H1 (cell line): Measurements from ENCODE around the gene SCAPER. TPM values are rescaled to one million over a fixed set of nuclear protein-coding genes. Genes with fewer than 3 reads are reported as not detected.
"Not testable (repeated sequence)": the region's sequence is repeated elsewhere in the genome, so short reads cannot be mapped to it uniquely, and the experiment has no call there.

ENCODE experiments used
- CTCF ChIA-PET: fragments of 300-600 bp; sonication (Branson Sonifier 250); formaldehyde crosslinking; loops from one replicate; lab custom pipeline; 2021; ENCODE audit not compliant: partially characterized antibody; lab: Charles Lee
- POLR2A ChIA-PET: fragments of 300-600 bp; sonication (Branson Sonifier 250); formaldehyde crosslinking; loops from one replicate; lab custom pipeline; 2021; ENCODE audit warnings: inconsistent platforms; ENCODE audit not compliant: partially characterized antibody; lab: Charles Lee
- DNase-seq, 2 experiments: peaks; one replicate each; pipeline versions ENCODE4 v3.0.0 to v3.0.0-alpha.2; 2010 to 2022; ENCODE audit warnings: low spot score in 2 of 2, low read depth in 1 of 2, mixed read lengths in 1 of 2
- FAIRE-seq: peaks from 2 replicates; lab custom pipeline; 2011; peaks lifted over from hg19 to GRCh38; lab: Jason Lieb, UNC
- H2AFZ ChIP-seq: 2 replicates; pipeline ENCODE4 v1.8.1; 2012; ENCODE audit warnings: low read length, inconsistent platforms
- H2AK5ac ChIP-seq: 2 replicates; pipeline ENCODE4 v1.6.1; 2013; ENCODE audit warnings: low read depth, low read length
- H2BK120ac ChIP-seq: replicated peaks from 2 replicates; pipeline ENCODE3; 2013; ENCODE audit warnings: low read depth, low read length, inconsistent platforms
- H2BK12ac ChIP-seq: 2 replicates; pipeline ENCODE4 v1.6.1; 2013; ENCODE audit warnings: low read depth, low read length
- H2BK15ac ChIP-seq: 2 replicates; pipeline ENCODE4 v1.6.1; 2013; ENCODE audit warnings: low read length
- H2BK20ac ChIP-seq: 2 replicates; pipeline ENCODE4 v1.6.1; 2013; ENCODE audit warnings: low read length
- H2BK5ac ChIP-seq: 2 replicates; pipeline ENCODE4 v1.6.1; 2013; ENCODE audit warnings: low read depth, low read length
- H3K14ac ChIP-seq: 2 replicates; pipeline ENCODE4 v1.6.1; 2013; ENCODE audit warnings: inconsistent platforms; ENCODE audit not compliant: insufficient read length
- H3K18ac ChIP-seq: 2 replicates; pipeline ENCODE4 v1.6.1; 2013; ENCODE audit warnings: low read length; ENCODE audit errors: extremely low read depth
- H3K23ac ChIP-seq: 2 replicates; pipeline ENCODE4 v1.6.1; 2013; ENCODE audit warnings: inconsistent platforms; ENCODE audit not compliant: insufficient read length
- H3K23me2 ChIP-seq: 2 replicates; pipeline ENCODE4 v1.6.1; 2013; ENCODE audit warnings: low read depth, low read length
- H3K27ac ChIP-seq: 2 replicates; pipeline ENCODE4 v1.6.1; 2011; ENCODE audit warnings: low read depth, low read length, inconsistent platforms
- H3K27me3 ChIP-seq, 4 experiments: replicated peaks in 1 of 4; 1 replicate in 1 of 4; 2 replicates in 3 of 4; pipeline versions ENCODE4 v1.6.1 to v1.8.1; 2011 to 2013; ENCODE audit warnings: low read length in 3 of 4, mild to moderate bottlenecking in 3 of 4, inconsistent platforms in 2 of 4, mixed read lengths in 2 of 4, moderate library complexity in 1 of 4; ENCODE audit not compliant: control insufficient read depth in 3 of 4, insufficient read depth in 3 of 4; ENCODE audit errors: extremely low read depth in 1 of 4
- H3K36me3 ChIP-seq, 4 experiments: 2 replicates each; pipeline versions ENCODE4 v1.6.1 to v1.8.1; 2011 to 2013; ENCODE audit warnings: mild to moderate bottlenecking in 4 of 4, low read length in 3 of 4, moderate library complexity in 2 of 4, control low read depth in 1 of 4, inconsistent platforms in 1 of 4; ENCODE audit not compliant: insufficient read depth in 4 of 4, control insufficient read depth in 2 of 4
- H3K4ac ChIP-seq: replicated peaks from 2 replicates; pipeline ENCODE3; 2013; ENCODE audit warnings: low read length, low read depth, mixed read lengths, inconsistent platforms; ENCODE audit not compliant: insufficient read length
- H3K4me1 ChIP-seq, 4 experiments: replicated peaks in 1 of 4; 1 replicate in 1 of 4; 2 replicates in 3 of 4; pipeline versions ENCODE4 v1.6.1 to v1.8.1; 2011 to 2013; ENCODE audit warnings: low read length in 3 of 4, inconsistent platforms in 2 of 4, mixed read lengths in 1 of 4; ENCODE audit not compliant: insufficient read depth in 4 of 4, control insufficient read depth in 3 of 4
- H3K4me2 ChIP-seq, 2 experiments: 2 replicates each; pipeline versions ENCODE4 v1.6.1 to v1.8.1; 2011 to 2013; ENCODE audit warnings: low read depth in 2 of 2, low read length in 2 of 2, control low read depth in 1 of 2, inconsistent platforms in 1 of 2, mild to moderate bottlenecking in 1 of 2; ENCODE audit not compliant: insufficient read depth in 1 of 2
- H3K4me3 ChIP-seq, 4 experiments: fragments of 200-600, 300-600 bp in 1 of 4; sonication (generic), shearing (Covaris generic), sonication (Bioruptor Twin) in 1 of 4; 2 replicates each; pipeline versions ENCODE4 v1.5.1 to v1.8.1; 2011 to 2016; ENCODE audit warnings: low read length in 4 of 4, low read depth in 3 of 4, control low read depth in 2 of 4, inconsistent platforms in 2 of 4, mild to moderate bottlenecking in 2 of 4, mixed read lengths in 1 of 4, moderate library complexity in 1 of 4; ENCODE audit not compliant: insufficient read depth in 2 of 4; ENCODE audit errors: extremely low read depth in 1 of 4
- H3K56ac ChIP-seq: replicated peaks from 2 replicates; pipeline ENCODE3; 2013; ENCODE audit warnings: low read depth, mild to moderate bottlenecking, mixed read lengths, low read length, inconsistent platforms; ENCODE audit not compliant: insufficient read length
- H3K79me1 ChIP-seq: 2 replicates; pipeline ENCODE4 v1.6.1; 2013; ENCODE audit warnings: low read depth, low read length, control low read depth
- H3K79me2 ChIP-seq, 2 experiments: 2 replicates each; pipeline versions ENCODE4 v1.6.1 to v1.8.1; 2012 to 2013; ENCODE audit warnings: low read length in 2 of 2, mild to moderate bottlenecking in 2 of 2, inconsistent platforms in 1 of 2; ENCODE audit not compliant: insufficient read depth in 2 of 2, control insufficient read depth in 1 of 2
- H3K9ac ChIP-seq, 4 experiments: replicated peaks in 1 of 4; 1 replicate in 1 of 4; 2 replicates in 3 of 4; pipeline versions ENCODE4 v1.6.1 to v1.8.1; 2011 to 2013; ENCODE audit warnings: low read depth in 3 of 4, low read length in 3 of 4, control low read depth in 2 of 4, mild to moderate bottlenecking in 2 of 4, moderate library complexity in 2 of 4, inconsistent platforms in 1 of 4; ENCODE audit errors: extremely low read depth in 1 of 4
- H3K9me3 ChIP-seq, 2 experiments: 2 replicates each; pipeline versions ENCODE4 v1.6.1 to v1.8.1; 2012 to 2013; ENCODE audit warnings: mild to moderate bottlenecking in 2 of 2, moderate library complexity in 2 of 2, control low read depth in 1 of 2, inconsistent platforms in 1 of 2, low read depth in 1 of 2, low read length in 1 of 2, mixed read lengths in 1 of 2; ENCODE audit not compliant: insufficient read depth in 2 of 2
- H4K20me1 ChIP-seq, 2 experiments: replicated peaks in 1 of 2; 2 replicates each; pipeline versions ENCODE3 to v1.8.1; 2011 to 2013; ENCODE audit warnings: inconsistent platforms in 2 of 2, low read length in 2 of 2, mild to moderate bottlenecking in 1 of 2; ENCODE audit not compliant: insufficient read depth in 2 of 2, control insufficient read depth in 1 of 2
- H4K5ac ChIP-seq: 2 replicates; pipeline ENCODE4 v1.6.1; 2013; ENCODE audit warnings: low read length, low read depth, mixed read lengths, inconsistent platforms; ENCODE audit not compliant: insufficient read length
- H4K8ac ChIP-seq: 2 replicates; pipeline ENCODE4 v1.8.0; 2013; ENCODE audit warnings: mild to moderate bottlenecking, moderate library complexity, low read length, inconsistent platforms; ENCODE audit not compliant: insufficient read depth; ENCODE audit errors: extremely low read depth
- H4K91ac ChIP-seq: replicated peaks from 2 replicates; pipeline ENCODE3; 2013; ENCODE audit warnings: low read length, mixed read lengths, inconsistent platforms; ENCODE audit not compliant: insufficient read length
- CREB1 ChIP-seq: IDR thresholded peaks from 2 replicates; pipeline ENCODE4 v1.6.1; 2012; ENCODE audit warnings: inconsistent platforms
- WGBS, 2 experiments: shearing (Covaris generic) in 1 of 2; methylation state at CpG; one replicate each; pipeline versions ENCODE4 v1.1.6 to v1.1.7; 2013 to 2015; ENCODE audit warnings: low lambda C conversion rate in 2 of 2, mixed read lengths in 2 of 2, inconsistent platforms in 1 of 2, low coverage in 1 of 2, missing lambda C conversion rate in 1 of 2; ENCODE audit not compliant: insufficient replicate concordance in 2 of 2, insufficient coverage in 1 of 2, insufficient read length in 1 of 2; ENCODE audit errors: extremely low coverage in 1 of 2, missing lambda C conversion rate in 1 of 2; 5-methylcytosine and 5-hydroxymethylcytosine counted together
- polyA plus RNA-seq, 7 experiments: library from polyadenylated mRNA; depleted of rRNA in 3 of 7; stranded (reverse) in 5 of 7; unstranded in 2 of 7; fragments of >200 nt in 5 of 7; fragments of 200-250 nt in 2 of 7; gene quantifications; 1 replicate in 5 of 7; 2 replicates in 1 of 7; 4 replicates in 1 of 7; pipeline versions ENCODE4 v1.2.1 to v1.2.3, GENCODE V29; 2011 to 2013; ENCODE audit warnings: missing spikeins in 2 of 7, mixed read lengths in 2 of 7
- total RNA-seq: library from RNA; stranded (reverse); fragmentation: NEBNext Ultra II Directional; extraction: Animal tissue kit (Norgen Biotek cat#: 25700); gene quantifications from 2 replicates; pipeline ENCODE4 v1.2.1, GENCODE V29; 2021

SCAPER gene
- total and polyA plus RNA-seq, 2 of the 8 experiments (the other 6 are each of a cell fraction or from before 2014, with no cell fraction given) = 1.6 to 6.8 TPM

DNA sequence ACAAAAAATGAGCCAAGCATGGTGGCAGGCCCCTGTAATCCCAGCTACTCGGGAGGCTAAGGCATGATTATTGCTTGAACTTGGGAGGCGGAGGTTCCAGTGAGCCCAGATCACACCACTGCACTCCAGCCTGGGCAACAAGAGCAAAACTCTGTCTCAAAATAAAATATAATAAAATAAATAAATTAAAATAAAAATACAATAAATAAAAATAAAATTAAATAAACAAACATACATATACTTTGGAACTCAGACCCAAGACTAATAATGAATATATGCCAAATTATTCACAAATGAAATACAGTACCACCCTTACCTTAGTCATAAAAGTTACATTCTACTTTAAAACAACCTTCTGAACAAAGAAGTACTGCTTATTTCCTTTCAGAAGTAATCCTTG is 81.8 kb downstream of the SCAPER start:
- peaks cover 0 to 7% of the 10 kb centered on the region in 2 experiments; a peak in 3 of 4 replicates for H3K9me3 ChIP-seq
- no peak overlapping the region for H3K27ac ChIP-seq
- H3K23ac ChIP-seq = no peak overlapping the region
- H3K9ac ChIP-seq = no peak overlapping the region
- no peak overlapping the region for H4K5ac ChIP-seq
- H4K20me1 ChIP-seq = no peaks in the 10 kb centered on the region
- no peak overlapping the region for H3K4me2 ChIP-seq
- DNase-seq (no peak), FAIRE-seq (no peak)
- H2BK20ac ChIP-seq = no peak overlapping the region
- H2BK15ac ChIP-seq = no peak overlapping the region
- no peaks in the 10 kb centered on the region for H3K4me1 ChIP-seq
- H3K4me3 ChIP-seq = no peak overlapping the region
- no peak overlapping the region for H2BK120ac ChIP-seq
- H3K36me3 ChIP-seq = no peaks in the 10 kb centered on the region
- TF ChIP-seq CREB1 = no peak
- H3K79me2 ChIP-seq = no peaks in the 10 kb centered on the region
- no peak overlapping the region for H2AK5ac ChIP-seq
- no peak overlapping the region for H2BK12ac ChIP-seq
- no peak overlapping the region for H3K18ac ChIP-seq
- POLR2A ChIA-PET = no interaction called here
- H3K4ac ChIP-seq = no peak overlapping the region
- H3K56ac ChIP-seq = no peak overlapping the region
- no peak overlapping the region for H3K14ac ChIP-seq
- WGBS, 2 experiments = 93% methylated on average over 2 of the region's 2 CpGs; no CpG with 5 or more reads in 1 of the 2 experiments
- H3K23me2 ChIP-seq = no peaks in the 10 kb centered on the region
- no peaks in the 10 kb centered on the region for H3K27me3 ChIP-seq
- no peak overlapping the region for H4K91ac ChIP-seq
- no peak overlapping the region for H2AFZ ChIP-seq
- no peak overlapping the region for H2BK5ac ChIP-seq
- CTCF ChIA-PET = no interaction called here
- H3K79me1 ChIP-seq = no peaks in the 10 kb centered on the region
- H4K8ac ChIP-seq = no peak overlapping the region

DNA sequence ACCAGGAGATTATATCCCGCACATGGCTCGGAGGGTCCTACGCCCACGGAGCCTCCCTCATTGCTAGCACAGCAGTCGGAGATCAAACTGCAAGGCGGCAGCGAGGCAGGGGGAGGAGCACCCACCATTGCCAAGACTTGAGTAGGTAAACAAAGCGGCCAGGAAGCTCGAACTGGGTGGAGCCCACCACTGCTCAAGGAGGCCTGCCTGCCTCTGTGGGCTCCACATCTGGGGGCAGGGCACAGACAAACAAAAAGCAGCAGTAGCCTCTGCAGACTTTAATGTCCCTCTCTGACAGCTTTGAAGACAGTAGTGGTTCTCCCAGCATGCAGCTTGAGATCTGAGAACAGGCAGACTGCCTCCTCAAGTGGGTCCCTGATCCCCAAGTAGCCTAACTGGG is 86.2 kb downstream of the SCAPER start:
- H3K23ac ChIP-seq, CTCF ChIA-PET, H3K27me3 ChIP-seq, H3K79me1 ChIP-seq, H3K4me1 ChIP-seq, H2BK12ac ChIP-seq, H4K91ac ChIP-seq, H3K18ac ChIP-seq, H3K56ac ChIP-seq, H2AK5ac ChIP-seq, H3K9ac ChIP-seq, DNase-seq, H3K27ac ChIP-seq, H3K14ac ChIP-seq, H3K79me2 ChIP-seq, H2BK20ac ChIP-seq, H2BK15ac ChIP-seq, H3K23me2 ChIP-seq, POLR2A ChIA-PET, H2BK5ac ChIP-seq, H4K5ac ChIP-seq, H3K9me3 ChIP-seq, H2AFZ ChIP-seq, H3K4me3 ChIP-seq, H4K20me1 ChIP-seq, H3K36me3 ChIP-seq, H4K8ac ChIP-seq, H3K4ac ChIP-seq, H2BK120ac ChIP-seq, FAIRE-seq, H3K4me2 ChIP-seq: not testable (repeated sequence)
- WGBS, 2 experiments = 89% methylated on average over 9 of the region's 9 CpGs; no CpG with 5 or more reads in 1 of the 2 experiments
